Measurements from ENCODE around the gene TRUB2. TPM values are rescaled to one million over a fixed set of nuclear protein-coding genes. Genes with fewer than 3 reads are reported as not detected.
"Not testable (repeated sequence)": the region's sequence is repeated elsewhere in the genome, so short reads cannot be mapped to it uniquely, and the experiment has no call there.

TRUB2 gene
- polyA plus RNA-seq, 1 experiment, result 25.9 TPM

DNA sequence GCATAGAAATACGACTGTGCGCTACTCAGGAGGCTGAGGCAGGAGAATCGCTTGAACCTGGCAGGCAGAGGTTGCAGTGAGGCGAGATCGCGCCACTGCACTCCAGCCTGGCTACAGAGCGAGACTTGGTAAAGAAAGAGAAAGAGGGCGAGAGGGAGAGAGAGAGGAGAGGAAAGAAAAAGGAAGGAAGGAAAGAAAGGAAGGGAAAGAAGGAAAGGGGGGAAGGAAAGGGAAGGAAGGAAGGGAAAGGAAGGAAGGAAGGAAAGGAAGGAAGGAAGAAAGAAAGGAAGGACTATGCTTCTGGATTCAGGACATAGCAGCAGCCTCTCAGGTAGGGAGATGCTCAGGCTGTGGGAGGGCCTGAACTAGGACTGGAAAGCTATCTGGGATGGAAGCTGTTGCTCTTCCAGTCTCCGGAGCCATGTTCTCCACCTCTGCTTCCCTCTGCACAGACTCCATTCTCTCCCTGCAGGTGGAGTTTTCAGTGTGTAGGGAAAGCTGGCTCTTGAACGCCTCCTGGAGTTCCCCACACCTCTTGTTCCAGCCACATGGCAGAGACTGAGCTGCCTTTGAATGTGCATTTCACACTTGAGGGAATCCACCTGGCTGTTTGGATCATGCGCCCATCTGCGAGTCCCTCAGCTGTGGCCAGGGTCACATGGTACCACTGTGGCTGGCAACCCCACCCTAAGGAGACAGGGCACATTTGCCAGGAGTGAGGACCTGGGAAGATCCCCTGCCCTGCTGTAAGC, 37.0 kb downstream of the TRUB2 start:
- DNase-seq (ENCODE audit: low read depth), result no peak
- TF ChIP-seq, protein P1, sequence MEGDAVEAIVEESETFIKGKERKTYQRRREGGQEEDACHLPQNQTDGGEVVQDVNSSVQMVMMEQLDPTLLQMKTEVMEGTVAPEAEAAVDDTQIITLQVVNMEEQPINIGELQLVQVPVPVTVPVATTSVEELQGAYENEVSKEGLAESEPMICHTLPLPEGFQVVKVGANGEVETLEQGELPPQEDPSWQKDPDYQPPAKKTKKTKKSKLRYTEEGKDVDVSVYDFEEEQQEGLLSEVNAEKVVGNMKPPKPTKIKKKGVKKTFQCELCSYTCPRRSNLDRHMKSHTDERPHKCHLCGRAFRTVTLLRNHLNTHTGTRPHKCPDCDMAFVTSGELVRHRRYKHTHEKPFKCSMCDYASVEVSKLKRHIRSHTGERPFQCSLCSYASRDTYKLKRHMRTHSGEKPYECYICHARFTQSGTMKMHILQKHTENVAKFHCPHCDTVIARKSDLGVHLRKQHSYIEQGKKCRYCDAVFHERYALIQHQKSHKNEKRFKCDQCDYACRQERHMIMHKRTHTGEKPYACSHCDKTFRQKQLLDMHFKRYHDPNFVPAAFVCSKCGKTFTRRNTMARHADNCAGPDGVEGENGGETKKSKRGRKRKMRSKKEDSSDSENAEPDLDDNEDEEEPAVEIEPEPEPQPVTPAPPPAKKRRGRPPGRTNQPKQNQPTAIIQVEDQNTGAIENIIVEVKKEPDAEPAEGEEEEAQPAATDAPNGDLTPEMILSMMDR (IDR thresholded peaks at IDR 0.05; ENCODE audit: insufficient read depth, low read depth, low read length), result no peak
- H3K4me3 ChIP-seq (ENCODE audit: low read depth, low read length), result no peak overlapping the region
- POLR2A ChIA-PET, result no interaction called here
- no peaks in the 10 kb centered on the region for H3K27me3 ChIP-seq (ENCODE audit: control insufficient read depth, insufficient read depth, low read length)
- H3K36me3 ChIP-seq (ENCODE audit: control insufficient read depth, insufficient read depth, low read length), result peaks cover 9% of the 10 kb centered on the region
- CTCF ChIA-PET, result interaction anchor here (0.8 to 5.5 kb wide), 2 partner anchors 10 to 77 kb away, joined by 3 to 17 read pairs; no protein-coding TSS in a partner anchor

DNA sequence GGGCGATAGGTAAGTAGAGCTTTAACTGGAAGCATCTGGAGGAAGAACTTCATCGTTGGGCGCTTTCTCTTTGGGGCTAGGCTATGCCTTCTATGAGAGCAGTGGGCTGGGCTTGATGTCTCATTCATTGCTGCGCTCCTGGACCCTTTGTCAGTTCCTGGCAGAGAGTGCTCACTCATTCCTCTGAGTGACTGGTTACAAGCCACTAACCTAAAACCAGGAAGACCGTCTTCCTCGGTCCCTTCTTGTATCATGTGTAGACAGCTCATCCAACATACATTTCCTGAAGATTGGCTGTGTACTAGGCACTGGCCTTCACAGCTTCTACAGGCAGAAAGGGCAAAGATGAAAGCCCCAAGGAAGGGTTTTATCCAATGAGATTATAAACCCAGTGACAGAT, 39.7 kb downstream of the TRUB2 start:
- TF ChIP-seq, protein P1 (IDR thresholded peaks at IDR 0.05; ENCODE audit: insufficient read depth, low read depth, low read length), result no peak
- ChIA-PET POLR2A (interaction anchor here (0.7 kb wide), 1 partner anchor 154 kb away, joined by 4 read pairs; no protein-coding TSS in a partner anchor), CTCF (interaction anchor here (0.6 to 5.5 kb wide), 3 partner anchors 13 to 80 kb away, joined by 3 to 17 read pairs (median 3); no protein-coding TSS in a partner anchor)
- no peak for DNase-seq (ENCODE audit: low read depth)
- H3K36me3 ChIP-seq (ENCODE audit: control insufficient read depth, insufficient read depth, low read length), result peaks cover 10% of the 10 kb centered on the region
- no peaks in the 10 kb centered on the region for H3K27me3 ChIP-seq (ENCODE audit: control insufficient read depth, insufficient read depth, low read length)
- H3K4me3 ChIP-seq (ENCODE audit: low read depth, low read length), result no peak overlapping the region

DNA sequence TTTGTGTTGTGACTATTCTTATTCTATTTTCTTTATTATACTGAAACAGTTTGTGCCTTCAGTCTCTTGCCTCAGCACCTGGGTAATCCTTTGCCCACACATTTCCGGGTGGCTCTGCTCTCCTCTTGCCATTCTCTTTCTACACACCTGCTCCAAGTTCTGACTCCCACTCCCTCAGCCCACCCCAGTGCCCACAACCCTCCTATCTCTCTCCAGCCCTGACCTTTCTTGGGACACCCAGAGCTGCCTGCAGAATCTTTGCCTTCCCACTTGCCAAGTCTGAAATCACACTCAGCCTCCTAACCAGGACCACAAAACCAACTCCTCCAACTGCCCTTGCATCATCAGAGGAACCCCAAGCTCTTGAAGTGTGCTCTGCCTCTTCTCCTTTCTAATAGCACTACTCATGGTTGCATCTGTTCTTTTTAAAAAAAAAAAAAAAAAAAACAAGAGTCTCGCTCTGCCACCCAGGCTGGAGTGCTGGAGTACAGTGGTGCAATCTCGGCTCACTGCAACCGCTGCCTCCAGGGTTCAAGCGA, 42.1 kb downstream of the TRUB2 start:
- Histone ChIP-seq H3K36me3 (ENCODE audit: control insufficient read depth, insufficient read depth, low read length) (peaks cover 3% of the 10 kb centered on the region), H3K27me3 (ENCODE audit: control insufficient read depth, insufficient read depth, low read length) (no peaks in the 10 kb centered on the region), H3K4me3 (ENCODE audit: low read depth, low read length) (no peak overlapping the region)
- no peak for DNase-seq (ENCODE audit: low read depth)
- ChIA-PET POLR2A (no interaction called here), CTCF (interaction anchor here (1.2 kb wide), 1 partner anchor 140 kb away, joined by 4 read pairs; no protein-coding TSS in a partner anchor)
- TF ChIP-seq, protein P1 (IDR thresholded peaks at IDR 0.05; ENCODE audit: insufficient read depth, low read depth, low read length), result no peak

DNA sequence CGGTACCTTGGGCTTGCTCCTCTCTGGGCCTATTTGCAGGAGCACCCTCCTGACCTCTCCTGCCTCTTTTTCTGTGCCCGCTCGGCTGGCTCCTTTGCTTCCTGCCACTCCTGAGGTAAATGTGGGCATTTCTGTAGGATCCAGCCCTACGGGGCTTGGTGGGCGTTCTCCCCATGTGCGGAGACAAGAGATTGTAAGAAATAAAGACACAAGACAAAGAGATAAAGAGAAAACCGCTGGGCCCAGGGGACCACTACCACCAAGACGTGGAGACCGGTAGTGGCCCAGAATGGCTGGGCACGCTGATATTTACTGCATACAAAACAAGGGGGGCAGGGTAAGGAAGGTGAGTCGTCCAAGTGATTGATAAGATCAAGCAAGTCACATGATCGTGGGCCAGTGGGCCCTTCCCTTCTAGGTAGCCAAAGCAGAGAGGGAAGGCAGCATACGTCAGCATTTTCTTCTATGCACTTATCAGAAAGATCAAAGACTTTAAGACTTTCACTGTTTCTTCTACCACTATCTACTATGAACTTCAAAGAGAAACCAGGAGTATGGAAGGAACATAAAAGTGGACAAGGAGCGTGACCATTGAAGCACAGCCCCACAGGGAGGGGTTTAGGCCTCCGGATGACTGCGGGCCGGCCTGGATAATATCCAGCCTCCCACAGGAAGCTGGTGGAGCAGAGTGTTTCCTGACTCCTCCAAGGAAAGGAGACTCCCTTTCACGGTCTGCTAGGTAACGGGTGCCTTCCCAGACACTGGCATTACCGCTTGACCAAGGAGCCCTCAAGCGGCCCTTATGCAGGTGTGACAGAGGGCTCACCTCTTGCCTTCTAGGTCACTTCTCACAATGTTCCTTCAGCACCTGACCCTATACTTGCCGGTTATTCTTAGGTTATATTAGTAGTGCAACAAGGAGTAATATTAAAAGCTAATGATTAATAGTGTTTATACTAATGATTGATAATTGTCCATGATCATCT, 42.9 kb downstream of the TRUB2 start:
- H3K36me3 ChIP-seq (ENCODE audit: control insufficient read depth, insufficient read depth, low read length); H3K4me3 ChIP-seq (ENCODE audit: low read depth, low read length); H3K27me3 ChIP-seq (ENCODE audit: control insufficient read depth, insufficient read depth, low read length); DNase-seq (ENCODE audit: low read depth); POLR2A ChIA-PET: not testable (repeated sequence)
- CTCF ChIA-PET, result interaction anchor here (1.2 kb wide), 1 partner anchor 140 kb away, joined by 4 read pairs; no protein-coding TSS in a partner anchor

DNA sequence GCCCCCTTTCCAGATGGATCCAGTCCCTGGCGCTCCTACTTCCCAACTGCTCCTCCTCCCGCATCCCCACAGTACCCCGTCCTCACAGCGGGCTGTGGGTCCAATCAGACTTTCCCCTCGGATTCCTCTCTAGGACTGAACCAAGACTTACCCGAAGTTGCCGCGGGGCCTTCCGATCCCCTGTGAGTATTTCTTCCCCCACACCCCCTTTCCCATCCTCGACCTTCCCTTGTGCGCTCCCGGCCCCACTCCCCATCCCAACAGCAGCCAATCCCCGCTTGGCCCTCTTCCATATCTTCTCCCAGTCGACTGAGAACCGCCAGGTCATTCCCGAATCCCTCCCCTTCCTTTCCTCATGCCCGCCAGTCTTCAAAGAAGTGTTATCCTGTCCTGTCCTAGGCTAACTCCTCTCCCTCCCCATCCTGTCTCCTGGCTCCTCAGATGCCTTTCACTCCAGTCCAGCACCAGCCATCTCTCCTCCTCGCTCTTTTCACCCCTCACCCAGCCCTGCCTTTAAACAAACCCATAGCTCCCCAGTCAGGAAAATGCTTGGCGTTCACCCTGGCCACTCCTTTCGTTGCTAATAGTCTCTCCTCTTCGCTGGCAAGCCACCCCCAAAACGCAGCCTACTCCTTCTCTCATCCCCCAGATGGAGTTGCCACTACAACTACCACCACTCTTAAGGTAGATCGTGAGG, 45.5 kb downstream of the TRUB2 start:
- peaks cover 8% of the 10 kb centered on the region for H3K36me3 ChIP-seq (ENCODE audit: control insufficient read depth, insufficient read depth, low read length)
- TF ChIP-seq, protein P1 (IDR thresholded peaks at IDR 0.05; ENCODE audit: insufficient read depth, low read depth, low read length), result no peak
- ChIA-PET POLR2A (no interaction called here), CTCF (interaction anchor here (0.9 to 1.2 kb wide), 2 partner anchors 18 to 21 kb away, joined by 3 to 5 read pairs; no protein-coding TSS in a partner anchor)
- H3K27me3 ChIP-seq (ENCODE audit: control insufficient read depth, insufficient read depth, low read length), result no peaks in the 10 kb centered on the region
- peak overlapping the region; percentile 91 for H3K4me3 ChIP-seq (ENCODE audit: low read depth, low read length)
- no peak for DNase-seq (ENCODE audit: low read depth)

Data from BJ (cell line).